NCI-H748 (cell line): ENCODE data around the gene TYK2.

ENCODE experiments used
- DNase-seq: peaks from one replicate; lab custom pipeline; 2025; ENCODE audit not compliant: unreplicated experiment; lab: John Stamatoyannopoulos, UW

Gene TYK2

DNA sequence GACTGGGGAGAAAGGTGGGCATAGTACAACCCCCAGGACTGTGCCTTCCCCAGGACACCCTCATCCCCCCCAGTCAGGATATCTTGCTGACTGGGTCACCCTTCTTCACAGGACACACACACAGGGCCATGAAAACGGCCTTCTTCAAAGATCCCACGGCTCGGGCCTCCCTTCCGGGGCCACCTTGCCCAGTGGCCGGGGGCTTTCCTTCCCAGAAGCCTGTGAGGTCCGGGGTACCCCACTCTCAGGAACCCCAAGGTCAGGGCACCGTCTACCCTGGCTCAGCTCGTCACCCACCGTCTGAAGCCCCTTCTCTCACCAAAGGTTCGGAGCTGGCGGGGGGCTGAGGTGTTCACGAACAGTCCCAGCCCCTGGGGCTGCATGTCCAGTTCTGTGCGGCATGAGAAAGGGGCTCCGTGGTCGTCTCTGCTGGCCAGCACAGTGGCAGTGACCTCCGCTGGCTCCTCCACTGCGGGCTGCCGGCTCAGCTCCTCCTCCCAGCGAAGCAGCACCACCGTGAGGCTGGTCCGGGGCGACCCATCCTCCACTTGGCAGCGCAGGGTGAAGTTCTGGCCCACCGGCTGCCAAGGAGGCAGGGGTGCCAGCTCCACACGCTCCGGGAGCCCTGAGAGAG lies 44.9 kb downstream of the TYK2 start:
- no peak for DNase-seq

DNA sequence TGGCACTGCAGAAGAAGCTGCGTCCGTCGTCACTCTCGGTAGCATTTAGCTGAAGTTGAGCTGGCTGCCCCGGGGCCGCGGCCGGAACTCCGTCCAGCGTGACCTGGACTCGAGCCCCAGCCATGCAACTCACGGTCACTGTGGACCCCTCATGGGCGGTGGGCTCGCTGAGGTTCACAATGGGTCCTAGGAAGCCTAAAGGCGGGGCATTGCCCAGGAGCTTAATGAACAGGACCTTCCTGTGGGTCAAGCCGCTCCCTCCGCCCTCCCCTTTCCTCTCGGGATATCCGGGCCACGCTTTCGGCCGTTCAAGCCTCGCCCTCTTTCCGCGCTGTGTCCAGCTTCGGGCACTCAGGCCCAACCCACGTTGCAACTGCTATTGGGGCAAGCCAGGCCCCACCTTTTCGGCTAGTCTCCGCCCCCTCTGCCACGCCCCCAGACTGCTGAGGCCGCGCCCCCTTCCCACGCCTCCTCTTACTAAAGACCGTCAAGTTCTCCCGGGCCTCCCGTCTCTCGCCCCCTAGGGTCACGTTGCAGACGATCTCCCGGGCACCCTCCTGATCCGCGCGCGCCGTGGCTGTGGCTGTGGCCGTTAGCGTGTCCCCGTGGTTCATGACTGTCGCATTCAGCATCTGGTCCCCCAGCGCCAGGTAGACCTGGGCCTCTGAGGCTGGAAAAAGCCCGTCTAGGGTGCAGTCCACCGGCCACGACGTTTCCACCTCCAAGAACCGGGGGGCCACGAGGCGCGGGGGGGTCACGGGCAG lies 45.6 kb downstream of the TYK2 start:
- peak; percentile 68 for DNase-seq

DNA sequence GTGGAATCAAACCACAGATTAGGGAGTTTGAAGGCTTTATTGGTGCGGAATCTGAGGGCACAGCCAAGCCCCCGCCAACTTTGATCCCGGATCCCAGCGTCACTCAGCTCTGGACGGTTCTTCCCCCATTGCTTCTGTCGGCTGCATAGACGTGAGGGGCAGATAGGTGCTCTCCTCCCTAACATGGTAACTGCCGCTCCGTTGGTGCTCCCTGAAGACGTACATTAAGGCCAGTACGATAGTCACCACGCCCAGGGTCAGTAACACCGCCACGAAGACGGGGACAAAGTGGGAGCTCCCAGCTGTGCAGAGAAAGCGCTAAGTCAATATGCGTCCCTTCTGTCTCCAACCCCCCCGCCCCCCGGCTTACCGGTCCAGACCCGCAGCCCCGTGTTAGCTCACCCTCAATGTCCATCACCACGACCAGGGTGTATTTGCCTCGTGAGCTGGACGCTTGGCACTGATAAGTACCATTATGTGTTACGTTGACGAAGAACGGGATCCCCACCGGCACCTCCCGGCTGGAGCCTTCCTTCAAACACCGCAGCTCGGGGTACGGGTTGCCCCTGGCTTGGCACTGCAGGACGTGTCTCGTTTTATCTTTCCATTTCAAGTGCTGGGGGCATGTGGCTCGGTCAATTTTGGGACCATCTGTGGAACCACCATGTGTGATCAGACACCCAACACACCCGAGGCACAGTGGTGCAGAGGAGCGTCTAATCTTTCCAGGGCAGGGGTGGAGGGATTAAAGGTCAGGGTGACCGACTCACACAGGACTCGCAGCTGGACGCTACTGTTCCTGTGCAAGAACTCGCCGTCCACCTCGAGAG lies 46.4 kb downstream of the TYK2 start:
- DNase-seq = peak; percentile 61

DNA sequence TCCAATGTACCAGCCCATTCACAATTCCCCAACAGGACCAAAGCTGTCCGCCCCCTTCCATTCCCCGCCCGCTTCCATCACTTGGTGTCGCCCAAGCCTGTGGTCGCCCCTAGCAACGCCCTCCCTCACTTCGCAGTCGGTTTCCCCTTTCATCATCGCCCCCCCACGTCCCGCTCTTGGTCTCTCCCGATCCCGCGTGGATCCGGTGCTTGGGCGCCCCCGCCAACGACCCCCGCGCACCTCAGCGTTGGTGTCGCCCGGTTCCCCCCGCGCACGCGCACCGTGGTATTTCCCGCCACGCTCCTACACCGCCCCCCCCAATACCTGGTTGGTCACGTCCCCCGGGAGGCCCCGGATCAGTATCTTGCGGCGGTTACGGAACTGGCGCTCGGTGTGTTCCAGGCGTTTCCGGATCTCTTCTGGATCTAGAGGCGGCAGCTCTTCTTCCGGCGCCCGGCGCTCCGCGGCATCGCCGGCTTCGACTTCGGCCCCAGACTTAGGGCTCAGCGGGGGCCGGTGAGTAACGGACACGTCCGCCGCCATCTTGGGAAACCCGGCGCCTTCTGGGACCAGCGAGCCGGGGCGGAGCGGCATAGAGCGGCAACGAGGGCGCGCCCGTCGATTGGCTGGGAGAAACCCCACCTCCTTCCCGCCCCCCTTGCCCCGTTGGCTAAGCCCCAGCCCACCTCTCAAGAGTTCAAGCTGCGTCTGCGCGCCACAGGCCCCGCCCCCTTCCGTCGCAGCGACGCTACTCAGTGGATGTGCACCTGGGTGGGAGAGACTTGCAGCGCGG lies 47.2 kb downstream of the TYK2 start, which contains the start of gene RAVER1:
Gene RAVER1, minus strand, starts transcription at position 565 of the 793 bp plus-strand sequence. Its CDS starts 22 bp downstream, at position 543.
- peak; percentile 93 for DNase-seq

DNA sequence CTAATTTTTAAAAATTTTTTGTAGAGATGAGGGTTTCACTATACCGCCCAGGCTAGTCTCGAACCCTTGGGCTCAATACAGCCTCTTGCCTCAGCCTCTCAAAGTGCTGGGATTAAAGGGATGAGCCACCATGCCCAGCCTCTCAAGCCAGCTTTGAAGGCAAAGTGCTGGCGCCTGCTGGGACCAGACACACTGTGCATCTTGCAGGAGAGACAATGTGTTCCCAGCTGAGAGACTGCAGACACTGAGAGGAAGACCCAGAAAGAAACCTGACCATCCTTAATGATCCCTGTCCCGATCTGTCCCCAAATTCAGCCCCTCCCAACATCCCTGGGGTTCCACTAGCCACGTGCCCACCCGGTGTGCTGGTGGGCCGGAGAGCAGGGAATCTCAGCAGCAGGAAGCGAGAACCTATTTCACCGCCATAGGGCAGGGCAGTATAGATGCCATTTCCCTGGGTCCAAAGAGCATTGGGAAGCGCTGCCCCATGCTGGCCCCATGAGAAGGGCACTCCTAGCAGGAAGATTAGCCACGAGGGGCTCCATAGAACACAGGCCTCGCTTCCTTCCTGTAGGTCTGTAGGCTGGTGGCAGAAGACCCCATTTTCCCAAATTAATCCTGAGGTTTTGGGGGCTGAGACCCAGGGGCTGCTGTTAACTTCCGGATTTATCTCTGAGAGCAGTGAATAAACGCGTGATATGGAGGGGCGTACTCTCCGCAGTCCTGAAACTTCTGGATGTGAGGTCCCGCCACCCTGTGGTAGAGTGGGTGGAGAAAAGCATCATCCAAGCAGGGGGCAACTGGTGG lies 48.0 kb downstream of the TYK2 start:
- DNase-seq = peak; percentile 26

DNA sequence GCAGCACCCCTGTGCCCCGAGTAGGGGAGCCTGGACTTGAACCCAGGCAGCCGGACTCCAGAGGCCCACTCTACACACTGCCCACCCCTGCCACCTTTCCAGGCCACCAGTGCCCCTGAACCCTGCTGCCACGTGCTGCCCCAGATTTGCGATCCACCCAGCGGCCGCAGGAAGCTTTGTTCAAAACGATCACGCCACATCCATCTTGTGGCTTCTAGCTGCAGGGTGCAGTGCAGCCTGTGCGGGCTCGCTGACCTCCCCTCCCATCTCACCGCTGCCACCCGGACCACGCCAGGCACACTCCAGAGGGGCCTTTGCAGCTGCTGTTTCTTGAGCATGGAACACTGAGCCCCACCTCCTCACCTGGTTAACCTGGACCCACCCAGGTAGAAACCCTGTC lies 50.8 kb downstream of the TYK2 start:
- no peak for DNase-seq

DNA sequence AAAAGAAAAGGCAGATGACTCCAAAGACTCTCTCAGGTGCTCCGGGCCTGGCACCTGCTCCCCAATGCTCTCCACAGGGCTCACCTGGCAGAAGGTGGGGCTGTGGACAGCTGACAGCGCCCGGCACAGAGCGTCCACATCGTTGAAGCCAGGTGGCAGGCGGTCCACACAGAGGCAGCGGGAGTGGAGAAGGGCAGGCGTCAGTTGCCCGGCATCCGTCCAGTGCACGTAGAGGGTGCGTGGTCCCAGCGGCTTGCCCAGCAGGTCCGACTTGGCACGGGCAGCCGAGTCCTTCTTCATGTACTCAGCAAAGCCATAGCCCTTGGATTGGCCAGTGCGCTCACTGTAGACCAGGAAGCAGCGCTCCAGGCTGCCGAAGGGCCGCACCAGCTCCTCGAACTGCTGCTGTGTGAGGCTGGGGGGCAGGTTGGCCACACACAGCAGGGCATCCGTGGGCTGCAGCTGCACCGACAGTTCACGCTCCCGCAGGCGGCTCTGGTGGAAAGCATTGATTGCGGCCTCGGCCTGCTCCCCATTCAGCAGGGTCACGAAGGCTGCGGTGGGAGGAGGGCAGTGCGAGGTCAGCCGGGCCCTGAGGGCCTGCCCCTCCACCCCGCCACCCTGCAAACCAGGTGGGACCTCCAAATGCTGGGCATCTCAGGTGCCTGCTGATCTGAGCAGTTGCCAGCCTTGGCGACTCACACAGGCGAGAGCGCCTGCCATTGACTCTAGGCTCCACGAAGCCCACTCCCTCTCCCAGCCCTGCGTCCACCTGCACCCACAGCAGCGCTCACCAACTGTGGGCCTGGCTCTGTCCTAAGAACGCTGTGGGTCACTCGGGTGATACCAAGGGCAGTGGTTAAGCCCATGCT lies 51.6 kb downstream of the TYK2 start:
- no peak for DNase-seq

DNA sequence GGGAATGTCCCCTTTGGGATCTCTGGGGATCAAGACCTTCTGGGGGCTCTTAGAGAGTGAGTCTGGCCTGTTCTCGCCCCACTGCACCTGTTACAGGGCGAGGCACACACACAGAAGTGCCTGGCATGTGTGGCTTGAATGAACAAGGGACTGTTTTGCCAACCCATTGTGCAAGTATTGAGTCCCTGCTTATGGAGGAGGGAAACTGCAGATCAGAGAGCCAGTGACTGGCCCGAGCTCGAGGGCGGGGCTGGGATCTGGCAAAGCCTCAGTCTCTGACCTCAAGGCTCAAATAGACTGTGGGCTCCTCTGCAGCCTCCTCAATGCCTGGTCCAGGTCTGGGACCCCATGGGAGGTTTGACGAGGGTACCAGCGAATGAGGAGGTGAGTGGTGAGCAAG lies 52.6 kb downstream of the TYK2 start:
- DNase-seq = no peak

DNA sequence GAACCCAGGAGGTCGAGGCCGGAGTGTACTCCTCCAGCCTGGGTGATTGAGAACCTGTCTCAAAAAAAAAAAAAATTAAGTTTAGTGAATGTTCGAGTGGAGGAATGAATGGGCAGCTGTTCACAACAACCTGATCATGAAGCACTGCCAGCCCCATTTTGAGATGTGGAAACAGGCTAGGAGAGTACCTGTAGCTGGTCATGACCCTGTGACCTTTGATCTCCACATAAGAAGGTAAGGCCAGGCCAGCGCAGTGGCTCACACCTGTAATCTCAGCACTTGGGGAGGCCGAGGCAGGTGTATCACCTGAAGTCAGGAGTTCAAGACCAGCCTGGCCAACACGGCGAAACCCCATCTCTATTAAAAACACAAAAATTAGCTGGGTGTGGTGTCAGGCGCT lies 54.6 kb downstream of the TYK2 start:
- no peak for DNase-seq

DNA sequence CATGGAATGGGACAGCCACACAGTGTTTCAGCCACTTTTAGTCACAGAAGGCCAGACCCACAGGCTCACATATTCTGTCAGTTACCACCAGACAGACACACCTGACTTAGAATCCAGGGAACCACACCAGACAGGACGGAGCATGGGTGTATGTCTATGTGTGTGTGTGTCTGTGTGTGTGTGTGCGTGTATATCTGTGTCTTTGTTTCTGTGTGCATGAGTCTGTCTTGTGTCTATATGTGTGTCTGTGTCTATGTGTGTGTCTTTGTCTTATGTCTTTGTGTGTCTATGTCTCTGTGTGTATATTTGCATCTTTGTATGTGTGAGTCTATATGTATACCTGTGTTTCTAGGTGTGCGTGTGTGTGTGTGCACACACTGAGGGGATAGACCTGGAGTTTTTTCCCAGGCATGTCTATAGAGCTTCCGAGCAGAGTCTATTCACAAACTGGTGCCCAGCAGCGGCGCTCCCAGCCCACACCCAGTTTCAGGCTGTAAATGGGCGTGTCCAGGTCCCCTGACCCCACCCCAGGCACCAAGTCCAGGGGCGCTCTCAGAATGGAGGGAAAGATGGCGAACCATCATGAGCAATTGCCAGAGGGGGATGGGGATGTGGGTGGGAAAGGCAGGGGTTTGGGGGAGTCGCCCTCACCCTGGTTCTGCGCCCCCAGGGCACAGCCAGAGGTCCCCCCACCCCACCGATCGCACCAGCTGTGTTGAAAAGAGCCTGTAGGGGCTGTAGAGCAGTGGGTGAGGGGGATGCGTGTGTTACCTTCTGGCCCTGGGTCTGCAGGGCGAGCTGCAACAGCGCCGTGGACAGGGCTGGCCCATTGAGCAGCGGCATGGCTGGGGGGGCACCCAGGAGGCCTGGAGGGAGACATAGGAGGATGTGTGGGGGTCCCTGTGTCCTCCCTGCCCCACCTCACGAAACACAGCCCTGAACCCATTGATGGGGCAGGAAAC lies 58.2 kb downstream of the TYK2 start:
- DNase-seq = no peak

DNA sequence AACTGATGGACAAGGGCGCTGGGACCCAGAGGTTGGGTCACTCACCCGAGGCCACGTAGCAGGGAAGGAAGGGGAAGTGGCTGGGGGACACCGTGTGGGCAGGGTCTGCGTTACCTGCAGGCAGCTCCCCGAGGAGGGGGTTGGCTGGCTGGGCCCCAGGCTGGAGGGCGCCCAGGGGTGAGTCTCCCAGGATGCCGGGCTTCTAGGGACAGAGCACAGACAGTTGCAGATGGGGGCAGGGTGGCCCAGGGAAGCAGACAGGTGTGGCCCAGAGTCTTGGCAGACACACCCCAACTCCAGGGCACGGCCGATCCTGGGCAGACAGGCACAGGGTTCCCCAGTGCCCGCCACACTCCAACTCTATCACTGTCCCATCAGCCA lies 59.0 kb downstream of the TYK2 start:
- no peak for DNase-seq

DNA sequence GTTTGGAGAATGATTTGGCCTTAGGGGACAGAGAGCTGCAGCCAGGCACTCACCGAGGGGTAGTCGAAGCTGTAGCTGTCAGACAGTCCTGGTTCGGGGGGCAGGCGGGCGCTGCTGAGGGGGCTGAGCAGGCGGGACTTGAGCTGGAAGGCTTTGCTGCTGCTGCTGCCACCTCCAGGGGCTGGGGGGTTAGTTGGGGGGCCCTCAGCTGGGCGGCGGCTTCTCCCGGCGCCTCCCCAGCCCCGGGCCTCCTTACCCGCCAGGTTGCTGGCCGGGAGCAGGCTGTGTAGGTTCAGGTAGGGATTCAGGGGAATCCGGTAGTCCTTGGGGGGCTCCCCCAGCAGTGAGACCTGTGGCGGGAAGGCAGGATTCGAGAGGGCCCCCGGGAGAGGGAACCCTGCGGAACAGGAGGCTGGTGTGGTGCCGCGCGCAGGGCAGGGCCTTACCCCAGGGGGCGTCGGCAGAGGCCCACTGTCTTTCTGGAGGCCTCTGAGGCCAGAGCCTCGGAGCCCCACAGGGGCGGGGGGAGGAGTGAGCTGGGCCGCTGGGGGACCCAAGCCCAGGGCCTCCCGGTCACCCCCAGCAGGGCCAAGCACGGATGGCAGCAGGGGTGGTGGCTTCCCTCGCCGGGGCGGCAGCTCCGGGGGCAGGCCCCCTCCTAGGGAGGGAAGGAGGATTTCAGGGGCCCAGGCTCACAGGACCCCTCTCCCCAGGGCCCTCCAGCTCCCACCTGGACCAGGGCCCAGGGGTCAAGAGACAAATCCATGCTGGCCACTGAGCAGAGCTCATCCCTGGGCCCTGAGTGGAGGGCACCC lies 59.6 kb downstream of the TYK2 start:
- DNase-seq = no peak

DNA sequence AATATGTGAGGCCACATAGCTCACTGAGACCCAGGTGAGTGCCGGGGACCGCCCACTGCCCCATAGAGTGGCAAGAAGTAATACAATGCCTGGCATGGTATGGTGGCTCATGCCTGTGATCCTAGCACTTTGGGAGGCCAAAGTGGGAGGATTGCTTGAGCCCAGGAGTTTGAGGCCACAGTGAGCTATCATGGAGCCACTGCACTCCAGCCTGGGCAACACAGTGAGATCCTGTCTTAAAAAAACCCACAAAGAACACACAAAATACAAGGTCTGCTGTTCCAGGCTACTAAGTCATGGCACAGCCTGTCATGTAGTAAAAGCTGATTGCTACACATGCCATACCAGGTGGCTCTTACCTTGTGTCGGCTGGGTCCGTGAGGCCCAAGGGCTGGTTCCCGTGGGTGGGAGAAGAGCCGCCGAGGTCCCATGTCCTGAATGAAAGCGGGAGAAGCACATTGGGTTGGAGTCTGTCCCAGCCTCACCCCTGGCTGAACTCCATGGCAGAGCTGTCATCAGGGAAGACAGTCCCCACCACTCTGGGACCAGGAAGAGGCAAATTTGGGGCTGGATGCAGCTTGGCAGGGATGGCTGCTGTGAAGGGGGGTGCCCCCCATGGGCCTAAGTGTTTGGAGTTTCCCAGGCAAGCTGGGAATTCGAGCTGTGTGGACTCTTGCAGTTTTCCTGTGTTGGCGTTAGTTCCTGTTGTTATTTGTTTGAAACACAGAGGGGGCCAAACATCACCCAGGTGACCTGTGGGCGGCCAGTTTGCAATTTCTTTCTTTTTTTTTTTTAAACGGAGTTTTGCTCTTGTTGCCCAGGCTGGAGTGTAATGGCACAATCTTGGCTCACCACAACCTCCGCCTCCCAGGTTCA lies 61.3 kb downstream of the TYK2 start:
- DNase-seq = no peak

DNA sequence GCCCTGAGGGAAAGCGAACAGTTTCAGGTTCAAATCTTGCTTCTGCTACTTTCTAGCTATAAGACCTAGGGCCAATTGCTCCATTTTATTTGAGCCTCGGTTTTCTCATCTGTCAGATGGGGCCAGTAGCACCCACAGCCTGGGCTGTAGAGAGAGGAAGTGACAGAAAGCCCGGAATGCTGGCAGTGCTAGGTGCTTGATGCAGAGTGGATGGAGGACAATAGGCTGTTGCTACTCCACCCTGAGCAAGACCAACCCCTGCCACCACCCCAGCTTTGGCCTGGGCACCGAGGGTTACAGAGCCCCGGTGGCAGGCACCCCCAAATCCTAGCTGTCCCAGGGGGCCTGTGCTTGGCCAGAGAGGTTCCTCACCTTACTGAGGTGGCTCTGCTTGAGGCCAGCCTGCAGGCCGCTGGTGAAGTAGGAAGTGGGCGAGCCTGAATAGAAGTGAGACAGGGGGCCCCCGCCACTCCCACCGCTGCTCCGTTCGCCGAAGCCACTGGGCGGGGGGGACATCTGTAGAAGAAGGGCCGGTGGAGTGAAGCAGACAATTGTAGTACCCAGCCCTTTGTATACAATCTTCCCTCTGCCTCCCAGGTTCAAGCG lies 62.4 kb downstream of the TYK2 start:
- no peak for DNase-seq

DNA sequence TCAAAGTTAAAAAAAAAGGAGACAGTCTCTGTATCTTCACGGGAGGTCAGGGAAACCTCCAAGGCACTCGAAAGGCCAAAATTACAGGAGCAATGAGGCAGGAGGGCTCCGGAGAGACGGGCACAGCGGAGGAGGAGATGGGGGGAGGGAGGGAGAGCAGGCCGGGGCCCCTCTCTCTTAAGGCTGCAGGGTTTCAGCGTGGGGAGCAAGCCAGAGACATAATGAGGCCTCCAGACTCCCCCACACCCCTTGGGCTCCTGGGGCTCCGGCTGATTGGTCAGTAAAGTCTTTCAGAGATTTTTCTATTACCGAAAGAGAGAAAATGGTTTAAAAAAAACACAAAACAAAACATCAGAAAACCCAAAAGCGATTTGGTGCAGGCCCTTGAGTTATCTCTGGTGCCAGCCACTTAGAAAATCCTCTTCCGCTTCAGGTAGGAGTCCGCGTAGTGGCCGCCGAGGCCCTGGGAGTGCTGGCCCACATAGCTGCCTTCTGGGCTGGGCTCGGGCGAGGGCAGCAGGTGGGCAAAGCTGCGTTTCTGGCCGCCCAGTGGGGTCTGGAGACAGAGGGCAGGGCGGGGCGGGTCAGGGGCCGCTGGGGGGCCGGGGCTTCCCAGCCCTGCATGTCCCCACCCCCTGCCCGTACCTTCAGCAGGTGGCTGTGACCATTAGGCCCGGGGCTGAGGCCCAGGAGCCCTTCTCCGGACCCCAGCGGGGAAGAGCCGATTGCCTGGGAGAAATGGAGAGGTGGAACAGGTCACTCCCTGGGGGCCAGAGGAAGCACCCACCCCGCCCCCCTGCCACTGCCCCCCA lies 63.1 kb downstream of the TYK2 start:
- no peak for DNase-seq
